ENCODE measurements around the gene C5orf52. TPM values are rescaled to one million over a fixed set of nuclear protein-coding genes. Genes with fewer than 3 reads are reported as not detected.

C5orf52 gene
- total RNA-seq (not detected), total RNA-seq (0 reads per million in 2 donors)

GRCh38 chr5:157670662-157671591, at the start of gene C5orf52:
Gene C5orf52 (plus strand): TSS chr5:157671533. CDS start chr5:157671615, 82 bp downstream.
- peaks cover 21% of the 10 kb centered on the region for H3K4me1 Mint-ChIP-seq
- peak within 1 kb of the TSS; percentile 93 for H3K27ac Mint-ChIP-seq
- DNase-seq (peak in 1 of 3 donors; percentile 16), ATAC-seq (peak; percentile 45)
- H3K9me3 ChIP-seq (ENCODE audit: control insufficient read depth, low read length, poor library complexity, severe bottlenecking): no peaks in the 10 kb centered on the region
- H3K4me3 Mint-ChIP-seq: peak within 1 kb of the TSS; percentile 96
- no peaks in the 10 kb centered on the region for H3K36me3 Mint-ChIP-seq (ENCODE audit: low read depth)
- peaks cover 10% of the 10 kb centered on the region for H3K27me3 Mint-ChIP-seq

- ATAC-seq (no peak), DNase-seq (no peak)
- Mint-ChIP-seq H3K27me3 (no peaks in the 10 kb centered on the region), H3K36me3 (ENCODE audit: low read depth) (peaks cover 2% of the 10 kb centered on the region), H3K27ac (peak overlapping the region; percentile 1), H3K4me3 (no peak overlapping the region), H3K4me1 (peaks cover 3% of the 10 kb centered on the region)
- H3K9me3 ChIP-seq (ENCODE audit: control insufficient read depth, low read length, poor library complexity, severe bottlenecking): no peaks in the 10 kb centered on the region
These were observed 47.2 kb upstream of the C5orf52 start for GRCh38 chr5:157624144-157624543.

GRCh38 chr5:157626831-157627230, 44.5 kb upstream of the C5orf52 start:
- Mint-ChIP-seq H3K4me3 (no peak overlapping the region), H3K4me1 (peaks cover 3% of the 10 kb centered on the region), H3K27ac (no peak overlapping the region), H3K27me3 (no peaks in the 10 kb centered on the region), H3K36me3 (ENCODE audit: low read depth) (no peaks in the 10 kb centered on the region)
- no peak for ATAC-seq
- H3K9me3 ChIP-seq (ENCODE audit: control insufficient read depth, low read length, poor library complexity, severe bottlenecking): no peaks in the 10 kb centered on the region
- no peak for DNase-seq

- no peaks in the 10 kb centered on the region for H3K27me3 Mint-ChIP-seq
- no peak for ATAC-seq
- H3K9me3 ChIP-seq (ENCODE audit: control insufficient read depth, low read length, poor library complexity, severe bottlenecking): no peaks in the 10 kb centered on the region
- H3K4me1 Mint-ChIP-seq: peaks cover 3% of the 10 kb centered on the region
- H3K4me3 Mint-ChIP-seq: no peak overlapping the region
- no peak overlapping the region for H3K27ac Mint-ChIP-seq
- peaks cover 3% of the 10 kb centered on the region for H3K36me3 Mint-ChIP-seq (ENCODE audit: low read depth)
- no peak for DNase-seq
These were observed 41.0 kb upstream of the C5orf52 start for GRCh38 chr5:157630341-157630740.

GRCh38 chr5:157640406-157641066, 30.8 kb upstream of the C5orf52 start:
- H3K27ac Mint-ChIP-seq: no peak overlapping the region
- H3K27me3 Mint-ChIP-seq: no peaks in the 10 kb centered on the region
- no peaks in the 10 kb centered on the region for H3K9me3 ChIP-seq (ENCODE audit: control insufficient read depth, low read length, poor library complexity, severe bottlenecking)
- ATAC-seq: no peak
- no peak overlapping the region for H3K4me3 Mint-ChIP-seq
- no peak for DNase-seq
- H3K36me3 Mint-ChIP-seq (ENCODE audit: low read depth): peaks cover 3% of the 10 kb centered on the region
- peaks cover 8% of the 10 kb centered on the region for H3K4me1 Mint-ChIP-seq

GRCh38 chr5:157648275-157648990, 22.9 kb upstream of the C5orf52 start:
- Mint-ChIP-seq H3K36me3 (ENCODE audit: low read depth) (peaks cover under 1% of the 10 kb centered on the region), H3K4me1 (peaks cover 14% of the 10 kb centered on the region), H3K4me3 (no peak overlapping the region), H3K27me3 (no peaks in the 10 kb centered on the region), H3K27ac (no peak overlapping the region)
- DNase-seq (no peak), ATAC-seq (no peak)
- no peaks in the 10 kb centered on the region for H3K9me3 ChIP-seq (ENCODE audit: control insufficient read depth, low read length, poor library complexity, severe bottlenecking)

- ATAC-seq (no peak), DNase-seq (no peak)
- H3K4me3 Mint-ChIP-seq: no peak overlapping the region
- no peak overlapping the region for H3K27ac Mint-ChIP-seq
- H3K9me3 ChIP-seq (ENCODE audit: control insufficient read depth, low read length, poor library complexity, severe bottlenecking): no peaks in the 10 kb centered on the region
- H3K27me3 Mint-ChIP-seq: no peaks in the 10 kb centered on the region
- peaks cover 14% of the 10 kb centered on the region for H3K4me1 Mint-ChIP-seq
- peaks cover 3% of the 10 kb centered on the region for H3K36me3 Mint-ChIP-seq (ENCODE audit: low read depth)
These were observed 22.2 kb upstream of the C5orf52 start for GRCh38 chr5:157649101-157649500.

GRCh38 chr5:157650991-157651611, 20.2 kb upstream of the C5orf52 start:
- no peaks in the 10 kb centered on the region for H3K9me3 ChIP-seq (ENCODE audit: control insufficient read depth, low read length, poor library complexity, severe bottlenecking)
- Mint-ChIP-seq H3K36me3 (ENCODE audit: low read depth) (peaks cover 3% of the 10 kb centered on the region), H3K27ac (peak overlapping the region; percentile 87), H3K4me3 (peak overlapping the region; percentile 82), H3K4me1 (peaks cover 12% of the 10 kb centered on the region), H3K27me3 (no peaks in the 10 kb centered on the region)
- no peak for DNase-seq
- ATAC-seq: no peak

- peak; percentile 99 for ATAC-seq
- Mint-ChIP-seq H3K36me3 (ENCODE audit: low read depth) (peaks cover 3% of the 10 kb centered on the region), H3K4me1 (peaks cover 12% of the 10 kb centered on the region), H3K4me3 (peak overlapping the region; percentile 82), H3K27me3 (no peaks in the 10 kb centered on the region), H3K27ac (peak overlapping the region; percentile 87)
- peak; percentile 73 to 80 (median 76) for DNase-seq
- no peaks in the 10 kb centered on the region for H3K9me3 ChIP-seq (ENCODE audit: control insufficient read depth, low read length, poor library complexity, severe bottlenecking)
These were observed 19.5 kb upstream of the C5orf52 start for GRCh38 chr5:157651623-157652376.

- peaks cover 3% of the 10 kb centered on the region for H3K36me3 Mint-ChIP-seq (ENCODE audit: low read depth)
- no peaks in the 10 kb centered on the region for H3K9me3 ChIP-seq (ENCODE audit: control insufficient read depth, low read length, poor library complexity, severe bottlenecking)
- no peak for ATAC-seq
- H3K4me3 Mint-ChIP-seq: peak within 1 kb of the TSS; percentile 82
- DNase-seq: no peak
- peak within 1 kb of the TSS; percentile 87 for H3K27ac Mint-ChIP-seq
- no peaks in the 10 kb centered on the region for H3K27me3 Mint-ChIP-seq
- H3K4me1 Mint-ChIP-seq: peaks cover 12% of the 10 kb centered on the region
These were observed 19.0 kb upstream of the C5orf52 start, which contains the start of gene SOX30 for GRCh38 chr5:157652377-157652692. Gene SOX30 (minus strand): TSS chr5:157652438. CDS start chr5:157652078, 360 bp downstream.

- peaks cover 3% of the 10 kb centered on the region for H3K4me1 Mint-ChIP-seq
- peaks cover 3% of the 10 kb centered on the region for H3K36me3 Mint-ChIP-seq (ENCODE audit: low read depth)
- DNase-seq (no peak), ATAC-seq (no peak)
- no peaks in the 10 kb centered on the region for H3K27me3 Mint-ChIP-seq
- no peaks in the 10 kb centered on the region for H3K9me3 ChIP-seq (ENCODE audit: control insufficient read depth, low read length, poor library complexity, severe bottlenecking)
- no peak overlapping the region for H3K4me3 Mint-ChIP-seq
- no peak overlapping the region for H3K27ac Mint-ChIP-seq
These were observed 13.8 kb upstream of the C5orf52 start for GRCh38 chr5:157657516-157657915.

GRCh38 chr5:157658893-157659292, 12.4 kb upstream of the C5orf52 start:
- Mint-ChIP-seq H3K27ac (no peak overlapping the region), H3K4me3 (no peak overlapping the region), H3K27me3 (no peaks in the 10 kb centered on the region), H3K36me3 (ENCODE audit: low read depth) (no peaks in the 10 kb centered on the region), H3K4me1 (no peaks in the 10 kb centered on the region)
- H3K9me3 ChIP-seq (ENCODE audit: control insufficient read depth, low read length, poor library complexity, severe bottlenecking): no peaks in the 10 kb centered on the region
- no peak for DNase-seq
- ATAC-seq: no peak
